ENCODE results near the gene ARHGAP21. TPM values are rescaled to one million over a fixed set of nuclear protein-coding genes. Genes with fewer than 3 reads are reported as not detected.

ARHGAP21 gene
- polyA plus RNA-seq, 1 donor from 2014 or later, result 138 TPM

GRCh38 chr10:24596217-24596930 lies 127.3 kb downstream of the ARHGAP21 start:
- Histone ChIP-seq H3K9me3 (ENCODE audit: low read length) (no peaks in the 10 kb centered on the region), H3K27me3 (ENCODE audit: insufficient read depth, low read depth, low read length) (no peaks in the 10 kb centered on the region), H3K79me2 (replicated peaks; ENCODE audit: insufficient read depth, low read length) (no peaks in the 10 kb centered on the region), H3K27ac (ENCODE audit: low read length) (no peak overlapping the region), H3K9ac (ENCODE audit: low read length) (no peak overlapping the region), H4K20me1 (ENCODE audit: insufficient read depth) (no peaks in the 10 kb centered on the region), H3F3A (ENCODE audit: insufficient read depth, low read length, poor library complexity, severe bottlenecking) (no peaks in the 10 kb centered on the region), H3K36me3 (ENCODE audit: insufficient read depth, low read length) (peaks cover 26% of the 10 kb centered on the region), H3K9me2 (ENCODE audit: insufficient read depth, low read length) (no peaks in the 10 kb centered on the region), H3K4me2 (ENCODE audit: low read length) (no peak overlapping the region), H3K4me3 (ENCODE audit: low read length) (no peak overlapping the region), H2AFZ (ENCODE audit: low read depth, low read length) (no peak overlapping the region)
- TF ChIP-seq SMC3 (conservative IDR thresholded peaks at IDR 0.05; ENCODE audit: poor library complexity) (no peak), MXI1 (conservative IDR thresholded peaks at IDR 0.05; ENCODE audit: poor library complexity, severe bottlenecking) (no peak), EZH2 (IDR thresholded peaks at IDR 0.05; ENCODE audit: borderline replicate concordance, insufficient read depth, low read length, poor library complexity, severe bottlenecking) (no peak), EP300 (conservative IDR thresholded peaks at IDR 0.05; ENCODE audit: poor library complexity, severe bottlenecking) (no peak), REST (IDR thresholded peaks at IDR 0.05; ENCODE audit: borderline replicate concordance) (no peak), RAD21 (conservative IDR thresholded peaks at IDR 0.05) (no peak), POLR2AphosphoS5 (IDR thresholded peaks at IDR 0.05) (no peak), CTCF (IDR thresholded peaks at IDR 0.05; ENCODE audit: poor library complexity, severe bottlenecking) (no peak), TAF1 (IDR thresholded peaks at IDR 0.05; ENCODE audit: low read depth) (no peak)

- no peaks in the 10 kb centered on the region for H3K9me3 ChIP-seq (ENCODE audit: low read length)
- H3K79me2 ChIP-seq (replicated peaks; ENCODE audit: insufficient read depth, low read length), result no peaks in the 10 kb centered on the region
- no peak overlapping the region for H2AFZ ChIP-seq (ENCODE audit: low read depth, low read length)
- no peak overlapping the region for H3K27ac ChIP-seq (ENCODE audit: low read length)
- H3K36me3 ChIP-seq (ENCODE audit: insufficient read depth, low read length), result peaks cover 23% of the 10 kb centered on the region
- H3K27me3 ChIP-seq (ENCODE audit: insufficient read depth, low read depth, low read length), result no peaks in the 10 kb centered on the region
- no peak overlapping the region for H3K4me2 ChIP-seq (ENCODE audit: low read length)
- no peak overlapping the region for H3K9ac ChIP-seq (ENCODE audit: low read length)
- no peak overlapping the region for H3K4me3 ChIP-seq (ENCODE audit: low read length)
- TF ChIP-seq EZH2 (IDR thresholded peaks at IDR 0.05; ENCODE audit: borderline replicate concordance, insufficient read depth, low read length, poor library complexity, severe bottlenecking), result no peak
- TF ChIP-seq MXI1 (conservative IDR thresholded peaks at IDR 0.05; ENCODE audit: poor library complexity, severe bottlenecking), result no peak
- no peak for TF ChIP-seq POLR2AphosphoS5 (IDR thresholded peaks at IDR 0.05)
- no peak for TF ChIP-seq EP300 (conservative IDR thresholded peaks at IDR 0.05; ENCODE audit: poor library complexity, severe bottlenecking)
- no peak for TF ChIP-seq TAF1 (IDR thresholded peaks at IDR 0.05; ENCODE audit: low read depth)
- no peak for TF ChIP-seq REST (IDR thresholded peaks at IDR 0.05; ENCODE audit: borderline replicate concordance)
- TF ChIP-seq CTCF (IDR thresholded peaks at IDR 0.05; ENCODE audit: poor library complexity, severe bottlenecking), result no peak
- no peak for TF ChIP-seq SMC3 (conservative IDR thresholded peaks at IDR 0.05; ENCODE audit: poor library complexity)
- no peak for TF ChIP-seq RAD21 (conservative IDR thresholded peaks at IDR 0.05)
- H4K20me1 ChIP-seq (ENCODE audit: insufficient read depth), result no peaks in the 10 kb centered on the region
- no peaks in the 10 kb centered on the region for H3F3A ChIP-seq (ENCODE audit: insufficient read depth, low read length, poor library complexity, severe bottlenecking)
- no peaks in the 10 kb centered on the region for H3K9me2 ChIP-seq (ENCODE audit: insufficient read depth, low read length)
These were observed 132.8 kb downstream of the ARHGAP21 start for GRCh38 chr10:24590697-24591457.

Data from neural cell (in vitro differentiated cells).